Measurements from ENCODE around the gene FBXL19. TPM values are rescaled to one million over a fixed set of nuclear protein-coding genes. Genes with fewer than 3 reads are reported as not detected.

FBXL19 gene
- total and polyA plus RNA-seq, 2 of the 13 experiments (the other 11 are each of a cell fraction or from before 2014, with no cell fraction given) = 6.0 to 13.7 TPM

- TF ChIP-seq ZNF354B (CRISPR knock-in tag; IDR thresholded peaks at IDR 0.05) (0 out of 2 replicates have a peak, but pooled peaks have one; percentile 35), ZNF414 (CRISPR knock-in tag; IDR thresholded peaks at IDR 0.05) (peak; percentile 77), ZNF337 (CRISPR knock-in tag; IDR thresholded peaks at IDR 0.05; ENCODE audit: borderline replicate concordance, low read depth) (no peak), ZC3H13 (CRISPR knock-in tag; IDR thresholded peaks at IDR 0.05) (peak; percentile 79; the same call in 1 of the 2 replicates), NR2F2 (IDR thresholded peaks at IDR 0.05; ENCODE audit: borderline replicate concordance, low read depth) (no peak; the same call in 1 of the 2 replicates), ZBTB39 (CRISPR knock-in tag; IDR thresholded peaks at IDR 0.05) (0 out of 2 replicates have a peak, but pooled peaks have one; percentile 44), ZFP36L1 (CRISPR knock-in tag; IDR thresholded peaks at IDR 0.05) (0 out of 2 replicates have a peak, but pooled peaks have one; percentile 52), MLXIP (CRISPR knock-in tag; IDR thresholded peaks at IDR 0.05; ENCODE audit: borderline replicate concordance) (no peak), ELF1 (CRISPR knock-in tag; IDR thresholded peaks at IDR 0.05) (peak; percentile 74), ZNF709 (CRISPR knock-in tag; IDR thresholded peaks at IDR 0.05) (0 out of 2 replicates have a peak, but pooled peaks have one; percentile 13), DMTF1 (CRISPR knock-in tag; IDR thresholded peaks at IDR 0.05) (no peak), ZNF577 (CRISPR knock-in tag; IDR thresholded peaks at IDR 0.05; ENCODE audit: borderline replicate concordance, low read depth) (no peak), KAT8 (CRISPR knock-in tag; IDR thresholded peaks at IDR 0.05) (peak; percentile 74), ZFP82 (CRISPR knock-in tag; IDR thresholded peaks at IDR 0.05; ENCODE audit: borderline replicate concordance) (peak; percentile 30; the same call in 1 of the 2 replicates), PLSCR1 (CRISPR knock-in tag; IDR thresholded peaks at IDR 0.05; ENCODE audit: borderline replicate concordance) (no peak), TFAP4 (IDR thresholded peaks at IDR 0.05; ENCODE audit: borderline replicate concordance, low read depth) (peak; percentile 68; the same call in 1 of the 2 replicates)
Measured at GRCh38 chr16:30957456-30958174, 34.2 kb downstream of the FBXL19 start, which contains the start of gene SETD1A (continued).

All from HepG2 (cell line).